GM20000 (cell line): Measurements from ENCODE around the gene CNNM3.

Experiments
- DNase-seq: peaks from one replicate; pipeline ENCODE4 v3.0.0; 2012; ENCODE audit warnings: low spot score
- CTCF ChIP-seq: IDR thresholded peaks from 2 replicates; pipeline ENCODE4 v1.5.1; 2012; ENCODE audit warnings: mild to moderate bottlenecking, control low read depth; ENCODE audit errors: extremely low read depth, missing control alignments

The CNNM3 gene

GRCh38 chr2:96808176-96808837 lies 7.8 kb upstream of the CNNM3 start:
- no peak for TF ChIP-seq CTCF
- no peak for DNase-seq

GRCh38 chr2:96809216-96809882 lies 6.7 kb upstream of the CNNM3 start:
- TF ChIP-seq CTCF, result no peak
- no peak for DNase-seq

GRCh38 chr2:96809951-96810782 lies 5.9 kb upstream of the CNNM3 start:
- no peak for DNase-seq
- no peak for TF ChIP-seq CTCF

GRCh38 chr2:96810783-96811192 lies 5.3 kb upstream of the CNNM3 start:
- no peak for TF ChIP-seq CTCF
- DNase-seq, result no peak

GRCh38 chr2:96811917-96812316 lies 4.2 kb upstream of the CNNM3 start:
- DNase-seq, result no peak
- TF ChIP-seq CTCF, result no peak

GRCh38 chr2:96813656-96814055 lies 2.4 kb upstream of the CNNM3 start:
- DNase-seq, result no peak
- no peak for TF ChIP-seq CTCF
